ENCODE data around the gene THUMPD3.

THUMPD3 gene, protein sequence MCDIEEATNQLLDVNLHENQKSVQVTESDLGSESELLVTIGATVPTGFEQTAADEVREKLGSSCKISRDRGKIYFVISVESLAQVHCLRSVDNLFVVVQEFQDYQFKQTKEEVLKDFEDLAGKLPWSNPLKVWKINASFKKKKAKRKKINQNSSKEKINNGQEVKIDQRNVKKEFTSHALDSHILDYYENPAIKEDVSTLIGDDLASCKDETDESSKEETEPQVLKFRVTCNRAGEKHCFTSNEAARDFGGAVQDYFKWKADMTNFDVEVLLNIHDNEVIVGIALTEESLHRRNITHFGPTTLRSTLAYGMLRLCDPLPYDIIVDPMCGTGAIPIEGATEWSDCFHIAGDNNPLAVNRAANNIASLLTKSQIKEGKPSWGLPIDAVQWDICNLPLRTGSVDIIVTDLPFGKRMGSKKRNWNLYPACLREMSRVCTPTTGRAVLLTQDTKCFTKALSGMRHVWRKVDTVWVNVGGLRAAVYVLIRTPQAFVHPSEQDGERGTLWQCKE

DNA sequence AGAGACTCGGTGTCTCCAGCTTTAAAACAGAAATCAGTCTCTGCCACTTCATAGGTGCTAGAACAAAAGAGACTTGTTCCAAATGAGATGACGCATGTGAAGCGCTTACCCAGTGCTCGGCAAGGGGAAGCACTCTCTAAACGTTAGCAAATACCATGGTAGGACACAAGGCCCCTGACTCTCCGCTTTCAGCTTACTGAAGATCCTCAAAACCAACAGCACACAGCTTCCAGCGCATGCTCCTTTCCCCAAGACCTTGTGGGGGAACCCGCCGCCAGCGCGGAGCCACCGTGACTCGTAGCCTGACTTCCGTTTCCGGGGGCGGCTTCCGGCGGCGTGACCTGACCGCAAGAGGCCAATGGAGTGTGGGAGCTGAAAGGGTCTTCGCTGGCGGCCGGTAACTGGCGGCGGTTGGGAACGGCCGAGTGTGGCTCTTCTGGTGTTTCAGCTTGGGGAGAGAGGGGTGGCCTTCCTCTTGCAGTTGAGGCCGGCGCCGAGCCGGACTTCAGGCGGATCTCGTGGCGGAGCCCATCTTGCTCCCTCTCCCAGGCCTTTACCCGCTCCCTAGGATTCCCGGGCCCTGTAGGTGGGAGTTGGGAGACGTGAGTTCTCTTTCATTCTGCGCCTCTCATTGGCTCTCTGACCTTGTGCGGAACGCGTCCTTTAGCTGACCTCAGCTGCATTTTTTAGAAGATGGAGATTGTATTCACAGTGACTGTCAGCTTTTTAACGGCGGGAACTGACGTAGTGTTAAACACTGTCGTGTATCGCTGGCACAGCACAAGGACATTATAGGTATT lies at the start of gene THUMPD3:
THUMPD3 (plus strand) TSS at position 324 of the 800 bp plus-strand sequence. CDS start 2,015 bp downstream, outside the sequence.
- TF ChIP-seq, protein P1, sequence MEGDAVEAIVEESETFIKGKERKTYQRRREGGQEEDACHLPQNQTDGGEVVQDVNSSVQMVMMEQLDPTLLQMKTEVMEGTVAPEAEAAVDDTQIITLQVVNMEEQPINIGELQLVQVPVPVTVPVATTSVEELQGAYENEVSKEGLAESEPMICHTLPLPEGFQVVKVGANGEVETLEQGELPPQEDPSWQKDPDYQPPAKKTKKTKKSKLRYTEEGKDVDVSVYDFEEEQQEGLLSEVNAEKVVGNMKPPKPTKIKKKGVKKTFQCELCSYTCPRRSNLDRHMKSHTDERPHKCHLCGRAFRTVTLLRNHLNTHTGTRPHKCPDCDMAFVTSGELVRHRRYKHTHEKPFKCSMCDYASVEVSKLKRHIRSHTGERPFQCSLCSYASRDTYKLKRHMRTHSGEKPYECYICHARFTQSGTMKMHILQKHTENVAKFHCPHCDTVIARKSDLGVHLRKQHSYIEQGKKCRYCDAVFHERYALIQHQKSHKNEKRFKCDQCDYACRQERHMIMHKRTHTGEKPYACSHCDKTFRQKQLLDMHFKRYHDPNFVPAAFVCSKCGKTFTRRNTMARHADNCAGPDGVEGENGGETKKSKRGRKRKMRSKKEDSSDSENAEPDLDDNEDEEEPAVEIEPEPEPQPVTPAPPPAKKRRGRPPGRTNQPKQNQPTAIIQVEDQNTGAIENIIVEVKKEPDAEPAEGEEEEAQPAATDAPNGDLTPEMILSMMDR (IDR thresholded peaks at IDR 0.05), result no peak

DNA sequence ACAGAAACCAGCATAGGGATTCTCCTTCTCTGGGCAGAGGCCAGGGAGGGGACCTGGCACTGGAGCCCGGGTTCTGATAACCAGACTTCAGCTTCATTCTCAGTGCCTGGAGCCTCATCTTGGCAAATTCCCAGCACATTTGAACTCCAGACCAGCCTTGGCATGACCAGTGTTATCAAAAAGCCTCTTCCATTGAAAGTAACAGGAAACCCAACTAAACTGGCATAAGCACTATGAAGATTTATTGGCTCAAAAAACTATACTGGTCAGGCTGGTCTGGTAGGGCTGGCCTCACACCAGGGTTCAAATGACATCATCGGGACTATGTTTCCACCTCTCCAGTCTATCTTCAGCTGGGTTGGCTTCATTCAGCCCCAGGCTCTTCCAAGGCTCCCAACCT lies 48.1 kb upstream of the THUMPD3 start:
- TF ChIP-seq, protein P1 (IDR thresholded peaks at IDR 0.05), result no peak

DNA sequence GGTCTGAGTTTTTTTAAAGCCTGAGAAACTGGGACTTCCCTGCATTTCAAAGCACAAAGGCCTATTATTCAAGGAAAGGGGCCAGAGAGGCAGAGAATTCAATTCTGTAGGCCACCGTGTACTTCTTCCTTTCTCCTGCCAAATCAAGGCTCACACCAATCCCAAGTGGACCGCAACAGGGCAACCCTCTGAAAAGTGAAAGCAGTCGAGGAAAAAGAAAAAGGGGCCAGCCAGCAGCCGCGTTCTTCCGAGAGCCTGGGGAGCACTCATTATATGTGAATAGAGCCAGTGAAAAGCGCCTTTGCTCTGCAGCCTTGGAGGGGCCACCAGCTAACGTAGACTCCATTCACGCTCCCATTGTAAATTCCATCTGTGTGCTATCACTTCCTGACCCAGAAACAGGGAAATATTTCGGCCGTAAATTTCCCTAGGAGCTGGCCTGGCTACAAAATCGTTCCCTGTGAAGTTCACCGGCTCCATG lies 45.9 kb upstream of the THUMPD3 start:
- TF ChIP-seq, protein P1 (IDR thresholded peaks at IDR 0.05), result no peak

DNA sequence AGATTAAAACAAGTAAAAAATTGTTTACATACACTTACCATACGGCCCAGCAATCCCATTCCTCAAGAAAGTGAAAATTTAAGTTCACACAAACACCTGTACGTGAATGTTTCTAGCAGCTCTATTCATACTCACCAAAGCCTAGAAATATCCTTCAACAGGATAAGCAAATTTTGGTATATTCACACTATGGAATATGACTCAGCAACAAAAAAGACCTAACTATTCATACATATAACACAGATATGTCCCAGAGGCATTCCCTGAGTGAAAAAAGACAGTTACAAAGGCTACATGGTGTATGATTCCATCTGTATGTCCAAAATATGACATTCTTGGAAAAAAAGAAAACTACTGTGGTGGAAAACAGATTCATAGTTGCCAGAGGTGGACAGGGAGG lies 40.1 kb upstream of the THUMPD3 start:
- TF ChIP-seq, protein P1 (IDR thresholded peaks at IDR 0.05), result no peak

DNA sequence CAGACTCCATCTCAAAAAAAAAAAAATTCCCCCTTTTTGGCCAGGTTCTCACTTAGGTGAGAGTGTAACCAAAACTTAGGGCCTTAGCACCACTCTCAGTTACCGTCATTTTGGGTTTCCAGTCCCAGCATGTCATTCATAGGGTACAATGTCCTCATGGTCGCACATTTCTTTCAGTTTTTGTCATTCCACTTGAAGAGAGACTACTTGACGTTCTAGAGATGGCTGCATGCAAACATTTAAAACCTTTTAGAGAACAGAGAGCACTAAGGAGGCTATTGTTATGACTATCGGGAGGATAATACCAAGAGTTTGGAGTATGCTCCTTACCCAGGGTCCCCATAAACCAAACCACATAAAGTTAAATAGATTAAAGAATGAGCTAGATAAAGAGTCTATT lies 37.9 kb upstream of the THUMPD3 start:
- TF ChIP-seq, protein P1 (IDR thresholded peaks at IDR 0.05), result no peak

DNA sequence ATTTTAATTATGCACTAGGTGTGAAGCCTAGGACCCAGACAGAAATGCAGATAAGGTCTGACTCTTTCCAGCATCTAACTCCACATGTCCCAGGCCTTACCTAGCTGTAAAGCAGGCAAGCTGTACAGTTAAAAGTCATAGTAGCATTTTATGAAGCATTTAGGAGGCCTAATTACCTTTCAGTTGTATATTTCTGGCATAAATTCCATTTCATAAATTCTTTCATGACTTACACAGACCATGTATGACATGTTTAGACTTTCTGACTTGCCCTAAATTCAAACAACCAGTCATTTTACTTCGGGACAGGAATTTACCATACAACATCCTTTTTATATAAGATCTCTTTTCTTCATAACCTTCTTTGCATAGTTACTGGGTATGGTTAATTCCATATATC lies 35.3 kb upstream of the THUMPD3 start:
- TF ChIP-seq, protein P1 (IDR thresholded peaks at IDR 0.05), result no peak

DNA sequence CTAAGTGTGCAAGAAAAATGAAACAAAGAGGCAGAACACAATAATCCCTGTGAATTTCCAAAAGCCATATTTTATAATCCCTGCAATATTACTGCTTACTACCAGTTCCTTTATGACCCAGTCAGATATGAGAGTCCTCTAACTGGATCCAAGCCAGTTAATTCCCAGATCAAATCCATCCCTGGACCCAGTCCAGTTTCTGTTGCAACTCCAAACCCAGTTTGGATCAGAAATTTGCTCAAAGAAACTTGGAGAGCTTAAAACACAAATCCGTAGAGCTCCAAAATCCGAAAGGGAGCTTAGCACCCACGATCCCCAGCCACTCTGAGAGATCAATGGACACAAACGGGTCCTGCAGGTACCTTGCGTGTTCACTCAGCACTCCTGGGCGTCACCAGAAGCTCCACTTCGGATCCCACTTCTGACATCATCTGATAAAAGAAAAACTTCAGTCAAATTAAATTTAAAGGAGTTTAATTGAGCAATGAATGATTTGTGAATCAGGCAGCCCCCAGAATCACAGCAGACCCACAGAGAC lies 32.6 kb upstream of the THUMPD3 start:
- TF ChIP-seq, protein P1 (IDR thresholded peaks at IDR 0.05), result no peak
